Embryonic facial prominence (tissue), 1 donor: ENCODE results near the gene GP1BA.

ENCODE experiments used
- DNase-seq: peaks from one replicate; pipeline ENCODE4 v3.0.0-alpha.2; 2016; ENCODE audit errors: extremely low spot score

GP1BA gene

DNA sequence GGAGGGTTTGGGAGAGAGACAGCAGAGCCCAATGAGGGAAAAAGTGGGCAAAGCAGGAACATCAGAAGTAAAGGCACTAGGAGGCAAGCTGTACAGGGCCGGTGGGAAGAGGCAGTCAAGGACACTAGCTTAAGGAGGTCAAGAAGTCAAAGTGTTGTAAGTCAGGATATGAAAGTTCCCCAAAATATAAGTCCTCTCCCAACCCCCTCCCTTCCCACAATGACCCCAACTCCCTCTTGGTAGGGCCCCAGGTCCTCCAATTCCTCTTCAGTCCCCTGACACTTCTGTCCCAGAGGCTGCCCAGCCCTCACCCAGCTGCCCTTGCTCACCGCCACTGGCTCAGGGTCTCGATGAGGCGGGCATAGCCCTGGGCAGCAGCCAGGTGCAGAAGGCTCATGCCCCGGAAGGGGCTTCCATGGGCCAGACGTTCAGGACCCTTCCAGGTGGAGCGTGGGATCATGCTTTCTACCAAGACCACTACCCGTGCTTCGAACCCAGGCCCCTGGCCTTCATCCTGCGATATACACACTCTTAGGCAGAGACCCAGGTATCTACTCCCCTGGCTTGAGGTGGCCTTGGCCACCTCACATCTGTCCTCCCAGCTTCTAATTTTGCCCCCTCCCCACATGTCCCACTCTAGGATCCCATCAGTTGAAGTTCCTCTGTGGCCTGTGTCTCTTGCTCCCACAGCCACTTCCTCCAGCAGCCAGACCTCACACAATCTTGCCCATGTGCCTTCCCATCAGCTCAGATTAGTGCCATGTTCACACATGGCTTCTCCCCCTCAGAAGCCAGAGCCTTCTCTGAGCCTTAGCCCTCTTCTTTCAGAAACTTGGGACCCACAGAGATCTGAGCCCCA lies 41.4 kb downstream of the GP1BA start:
- no peak for DNase-seq

DNA sequence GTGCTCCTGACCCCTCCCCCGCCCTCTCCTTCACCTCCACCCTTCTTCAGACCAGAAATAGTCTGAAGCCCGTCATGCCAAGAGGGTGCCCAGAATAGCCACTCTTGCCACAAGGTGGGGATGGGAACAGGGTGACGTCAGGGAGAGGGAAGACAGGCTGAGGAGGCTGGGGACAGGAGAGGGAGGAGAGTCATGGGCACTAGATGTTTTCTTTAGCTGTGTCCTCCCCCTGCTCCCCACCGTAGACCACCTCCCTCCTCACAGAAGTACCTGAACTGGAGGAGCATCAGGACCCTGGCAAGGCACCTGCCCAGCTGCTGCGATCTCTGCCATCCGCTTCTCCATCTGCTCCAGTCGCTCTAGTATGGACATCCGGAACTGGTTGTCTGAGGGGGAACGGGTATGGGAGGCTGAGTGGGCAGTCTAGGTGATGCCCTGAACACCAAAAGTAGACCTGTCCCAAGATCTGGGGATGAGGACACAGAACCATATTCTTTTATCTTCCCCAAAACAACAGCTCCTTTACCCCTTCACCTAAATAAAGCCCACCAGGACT lies 42.1 kb downstream of the GP1BA start:
- no peak for DNase-seq

DNA sequence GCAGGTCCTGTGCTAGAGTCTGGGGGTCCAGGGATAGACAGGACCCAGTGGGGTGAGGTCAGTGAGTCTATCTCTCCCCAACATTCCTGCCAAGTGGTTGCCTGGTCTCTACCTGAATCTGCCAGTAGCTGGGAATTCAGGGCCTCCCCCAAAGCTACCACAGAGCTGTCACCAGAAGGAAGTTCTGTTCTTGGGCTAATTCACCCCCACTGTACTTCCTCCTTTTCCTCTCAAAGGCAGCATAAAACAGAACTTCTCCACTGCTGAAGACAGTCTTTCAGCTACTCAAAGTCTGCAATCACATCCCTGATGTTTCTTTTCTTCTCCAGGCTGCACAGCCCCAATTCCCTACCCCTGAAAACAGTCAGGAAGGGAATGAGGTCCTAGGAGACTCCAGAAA lies 46.6 kb downstream of the GP1BA start:
- no peak for DNase-seq

DNA sequence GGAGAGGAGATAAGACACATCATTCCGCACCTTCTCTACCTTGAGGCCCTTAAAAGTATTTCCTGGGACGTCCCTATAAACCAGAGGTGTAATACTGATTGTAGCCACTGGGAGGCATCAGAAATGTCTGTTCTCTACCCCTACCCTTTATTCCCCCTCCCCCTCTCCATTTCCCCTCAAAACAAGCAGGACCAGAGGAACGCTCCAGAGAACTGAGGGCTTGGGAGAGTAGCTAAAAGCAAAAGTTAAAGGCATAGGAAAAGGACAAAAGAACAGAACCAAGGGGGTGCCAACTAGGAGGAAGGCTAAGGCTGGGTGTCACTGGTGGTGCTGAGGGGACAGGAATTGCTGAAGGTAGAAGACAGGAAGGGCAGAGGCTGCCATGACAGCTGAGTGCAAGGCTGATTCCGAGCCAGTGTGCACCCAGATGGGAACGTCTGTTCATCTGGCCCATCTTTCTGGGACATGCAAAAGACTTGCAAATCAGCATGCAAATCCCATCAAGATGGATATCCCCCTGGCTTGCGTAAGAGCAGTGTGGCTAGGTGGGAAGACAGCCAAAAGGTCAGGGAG lies 48.7 kb downstream of the GP1BA start:
- DNase-seq = no peak

DNA sequence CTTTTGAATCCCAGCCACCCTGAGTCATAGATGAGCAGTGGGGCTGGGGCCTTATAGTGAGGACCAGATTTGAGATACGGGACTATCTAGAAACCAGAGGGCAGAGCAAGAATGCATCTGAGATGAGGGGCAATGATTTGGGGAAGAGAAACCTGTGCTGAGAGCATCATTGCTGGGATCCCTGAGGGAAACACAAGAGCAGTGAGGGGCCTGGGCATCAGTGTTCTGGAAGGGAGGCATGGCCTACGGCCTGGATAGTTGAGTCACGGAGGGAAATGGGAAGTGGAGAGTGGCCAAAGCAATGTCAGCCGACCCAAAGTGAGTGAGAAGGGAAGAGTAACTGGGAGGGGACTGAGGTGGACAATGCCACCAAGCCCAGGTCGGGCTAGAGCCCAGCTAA lies 50.2 kb downstream of the GP1BA start:
- DNase-seq = no peak
